Measurements from ENCODE around the gene SWAP70.
"Not testable (repeated sequence)": the region's sequence is repeated elsewhere in the genome, so short reads cannot be mapped to it uniquely, and the experiment has no call there.

Gene SWAP70

DNA sequence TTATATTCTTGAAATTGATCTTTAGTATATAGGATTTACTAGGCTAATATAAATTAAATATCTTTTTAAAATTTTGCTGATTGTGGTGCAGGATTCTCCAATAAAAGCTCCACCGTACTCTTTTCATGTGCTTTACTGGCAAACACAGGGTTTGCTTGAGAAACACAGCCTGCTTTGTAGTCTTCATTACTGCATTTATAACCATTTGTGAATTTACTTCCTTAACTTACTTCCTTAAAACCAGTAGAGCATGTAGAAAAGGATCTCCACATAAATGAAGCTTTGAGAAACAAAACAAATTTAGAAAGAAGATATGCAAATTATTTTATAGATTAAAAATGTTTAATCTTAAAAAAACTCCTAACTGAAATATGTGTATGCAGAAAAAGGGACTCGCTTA is 28.8 kb downstream of the SWAP70 start:
- no peak for DNase-seq

DNA sequence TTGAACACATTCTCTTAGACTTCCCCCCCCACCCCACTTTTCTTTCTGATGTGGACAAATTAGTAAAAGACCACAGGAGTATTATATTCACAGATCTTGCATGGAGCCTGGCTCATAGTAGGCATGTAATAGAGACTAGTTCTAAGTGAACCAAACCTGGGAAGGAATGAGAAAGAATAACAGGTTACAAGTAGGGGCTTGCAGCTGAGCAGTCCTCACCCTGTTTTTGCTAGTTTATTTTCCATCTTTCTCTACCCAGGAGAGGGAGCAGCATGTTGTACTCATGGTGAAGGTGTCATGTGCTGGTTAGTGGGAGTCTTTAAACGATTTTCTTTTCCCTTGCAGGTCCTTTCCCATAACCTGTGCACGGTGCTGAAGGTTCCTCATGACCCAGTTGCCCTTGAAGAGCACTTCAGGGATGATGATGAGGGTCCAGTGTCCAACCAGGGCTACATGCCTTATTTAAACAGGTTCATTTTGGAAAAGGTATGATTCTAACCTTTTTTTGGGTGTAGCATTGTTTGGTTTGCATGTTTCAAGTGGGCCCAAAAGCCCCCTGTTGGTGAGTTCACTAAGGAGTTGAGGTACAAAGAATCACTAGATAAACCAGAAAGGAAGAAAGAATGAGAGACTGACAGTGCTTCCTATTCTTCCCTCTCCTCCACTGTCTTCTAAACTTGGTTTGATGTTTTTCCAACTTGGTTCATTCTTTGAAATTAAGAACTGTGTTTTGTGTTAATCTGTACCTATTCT is 30.1 kb downstream of the SWAP70 start:
- no peak for DNase-seq

DNA sequence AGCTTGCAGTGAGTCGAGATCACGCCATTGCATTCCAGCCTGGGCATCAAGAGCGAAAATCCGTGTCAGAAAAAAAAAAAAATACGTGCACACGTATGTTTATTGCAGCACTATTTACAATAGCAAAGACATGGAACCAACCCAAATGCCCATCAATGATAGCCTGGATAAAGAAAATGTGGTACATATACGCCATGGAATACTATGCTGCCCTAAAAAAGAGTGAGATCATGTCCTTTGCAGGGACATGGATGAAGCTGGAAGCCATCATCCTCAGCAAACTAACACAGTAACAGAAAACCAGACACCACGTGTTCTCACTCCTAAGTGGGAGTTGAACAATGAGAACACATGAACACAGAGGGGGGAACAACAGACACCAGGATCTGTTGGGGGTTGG is 31.4 kb downstream of the SWAP70 start:
- DNase-seq = not testable (repeated sequence)

GRCh38 chr11:9697766-9698165 is 33.9 kb downstream of the SWAP70 start:
- DNase-seq = no peak

- DNase-seq = no peak
Measured at GRCh38 chr11:9700105-9700801, 36.4 kb downstream of the SWAP70 start.

DNA sequence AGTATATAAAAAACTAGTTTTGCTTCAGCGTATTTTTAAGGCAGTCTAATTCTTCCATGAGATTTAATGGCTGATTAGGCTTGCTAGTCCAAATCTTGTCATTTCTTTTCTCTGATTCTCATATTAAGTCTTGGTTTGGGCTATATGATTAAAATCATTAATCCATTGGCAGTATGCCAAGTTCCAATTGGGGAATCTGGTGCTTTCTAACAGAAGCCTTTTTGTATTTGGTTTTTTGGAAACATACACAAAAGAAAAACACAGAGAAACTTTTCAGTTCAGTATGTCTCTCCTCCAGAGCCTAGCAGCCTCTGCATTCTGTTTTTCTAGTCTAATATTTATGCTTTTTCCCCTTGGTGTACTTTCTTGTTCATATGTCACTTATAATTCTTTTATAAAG is 37.9 kb downstream of the SWAP70 start:
- no peak for DNase-seq

DNA sequence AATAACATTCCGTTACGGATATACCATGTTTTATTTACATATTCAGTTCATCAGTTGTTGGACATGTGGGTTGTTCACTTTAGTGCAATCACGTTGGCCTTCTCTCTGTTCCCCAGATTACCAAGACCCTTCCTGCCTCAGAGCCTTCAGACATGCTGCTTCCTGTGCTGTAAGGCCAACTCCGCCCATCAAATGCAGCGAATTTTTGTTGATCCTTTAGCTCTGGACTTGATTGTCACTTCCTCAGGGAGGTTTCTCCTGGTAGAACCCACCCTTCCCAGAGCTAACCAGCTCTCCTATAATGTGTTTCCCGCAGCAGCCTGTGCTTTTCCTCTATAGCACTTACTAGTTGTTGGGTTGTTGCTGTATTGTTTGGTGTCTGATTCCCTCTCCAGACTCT is 39.4 kb downstream of the SWAP70 start:
- no peak for DNase-seq

DNA sequence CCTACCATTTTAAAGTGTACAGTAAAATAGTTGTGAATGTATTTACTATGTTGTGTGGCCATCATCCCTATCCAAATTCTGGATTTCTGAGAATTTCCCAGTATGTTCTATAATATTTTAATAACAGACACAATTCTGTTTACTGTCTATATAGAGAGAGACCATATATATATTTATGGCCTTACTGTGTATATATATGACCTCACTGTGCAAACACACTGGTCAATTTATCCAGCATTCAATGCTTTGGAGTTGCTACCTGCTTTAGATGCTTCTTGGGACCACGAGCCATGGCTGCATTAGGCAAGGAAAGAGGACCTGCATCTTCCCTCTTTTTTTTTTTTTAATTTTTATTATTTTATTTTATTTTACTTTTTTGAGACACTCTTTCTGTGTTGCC is 40.2 kb downstream of the SWAP70 start:
- DNase-seq = no peak

- no peak for DNase-seq
Measured at GRCh38 chr11:9704620-9705019, 40.7 kb downstream of the SWAP70 start.

DNA sequence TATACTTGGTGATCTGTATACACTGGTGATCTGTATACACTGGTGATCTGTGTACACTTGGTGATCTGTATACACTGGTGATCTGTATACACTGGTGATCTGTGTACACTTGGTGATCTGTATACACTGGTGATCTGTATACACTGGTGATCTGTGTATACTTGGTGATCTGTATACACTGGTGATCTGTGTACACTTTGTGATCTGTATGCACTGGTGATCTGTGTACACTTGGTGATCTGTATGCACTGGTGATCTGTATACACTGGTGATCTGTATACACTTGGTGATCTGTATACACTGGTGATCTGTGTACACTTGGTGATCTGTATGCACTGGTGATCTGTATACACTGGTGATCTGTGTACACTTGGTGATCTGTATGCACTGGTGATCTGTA is 41.5 kb downstream of the SWAP70 start:
- not testable (repeated sequence) for DNase-seq

DNA sequence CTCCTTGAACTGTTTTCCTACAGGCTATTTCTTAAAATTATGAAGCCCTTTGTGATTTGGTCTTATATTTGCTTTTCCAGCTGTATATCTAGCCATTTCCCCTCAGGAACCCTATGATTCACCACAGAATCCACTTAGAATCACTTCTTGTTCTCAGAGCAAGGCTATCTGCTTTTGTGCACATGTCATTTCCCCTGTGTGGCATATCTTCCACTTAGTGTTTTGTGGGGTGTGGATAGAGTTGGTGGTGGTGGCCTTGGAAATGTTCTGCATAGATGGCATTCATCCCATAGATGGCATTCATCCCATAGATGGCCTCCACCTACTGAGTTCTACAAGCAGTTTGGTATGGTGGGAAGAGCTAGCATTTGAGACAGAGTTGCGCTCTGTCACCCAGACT is 44.7 kb downstream of the SWAP70 start:
- no peak for DNase-seq

DNA sequence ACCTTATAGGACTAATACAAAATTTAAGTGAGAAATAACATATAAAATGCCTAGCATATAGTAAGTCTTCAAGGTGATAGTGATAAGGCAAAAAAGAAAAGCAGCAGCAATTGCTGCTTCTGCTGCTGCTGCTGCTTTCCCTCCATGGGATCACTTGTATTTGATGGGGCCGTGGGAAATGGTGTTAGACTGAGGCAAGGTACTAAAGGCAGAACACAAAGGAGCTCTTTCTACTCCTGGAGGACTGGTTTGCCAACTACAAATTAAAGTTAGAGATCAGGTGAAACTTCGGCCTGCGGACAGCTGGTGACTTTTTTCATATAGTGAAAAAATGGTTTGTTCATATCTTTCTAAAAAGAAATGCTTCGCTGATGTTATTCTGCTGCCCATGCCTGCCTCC is 46.3 kb downstream of the SWAP70 start:
- no peak for DNase-seq

DNA sequence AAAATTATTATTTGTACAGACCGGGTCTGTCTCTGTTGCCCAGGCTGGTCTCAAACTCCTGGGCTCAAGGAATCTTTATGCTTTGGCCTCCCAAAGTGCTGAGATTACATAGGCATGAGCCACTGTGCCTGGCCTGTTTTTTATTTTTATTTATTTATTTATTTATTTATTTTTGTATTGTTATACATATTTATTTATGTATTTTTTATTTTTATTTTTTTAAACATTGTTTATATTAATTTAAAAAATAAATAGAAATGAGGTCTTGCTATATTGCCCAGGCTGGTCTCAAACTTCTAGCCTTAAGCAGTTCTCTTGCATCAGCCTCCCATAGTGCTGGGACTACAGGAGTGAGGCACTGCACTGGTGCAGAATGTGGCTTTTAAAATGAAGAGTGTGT is 47.0 kb downstream of the SWAP70 start:
- DNase-seq = no peak

- no peak for DNase-seq
Measured at GRCh38 chr11:9711454-9712307, 47.8 kb downstream of the SWAP70 start.

DNA sequence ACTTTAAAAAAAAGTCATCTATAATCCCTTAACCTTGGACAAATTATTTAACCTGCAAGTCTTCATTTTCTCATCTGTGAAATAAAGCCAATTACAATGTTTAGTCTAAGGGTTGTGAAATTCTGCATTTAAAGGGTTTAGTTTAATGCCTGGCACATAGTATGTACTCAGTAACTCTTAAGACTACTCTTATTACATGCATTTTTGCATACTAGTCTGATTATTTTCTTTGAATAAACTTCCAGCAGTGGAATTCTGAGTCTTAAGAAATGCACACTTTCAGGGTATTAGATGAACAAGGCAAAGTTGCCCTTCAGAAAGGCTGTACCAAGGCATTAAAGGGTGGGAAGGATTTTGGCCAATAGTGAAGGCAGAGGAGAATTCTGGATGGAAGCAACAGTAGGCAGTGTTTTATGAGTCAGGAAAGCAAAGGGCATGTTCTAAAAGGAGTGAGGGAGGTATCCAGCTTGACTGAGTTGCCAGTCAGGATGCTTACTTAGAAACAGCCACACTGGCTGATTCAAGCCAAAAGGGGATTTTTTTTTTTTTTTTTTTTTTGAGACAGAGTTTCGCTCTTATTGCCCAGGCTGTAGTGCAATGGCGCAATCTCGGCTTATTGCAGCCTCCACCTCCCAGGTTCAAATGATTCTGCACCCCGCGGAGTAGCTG is 50.5 kb downstream of the SWAP70 start:
- DNase-seq = no peak

- no peak for DNase-seq
Measured at GRCh38 chr11:9716275-9717039, 52.6 kb downstream of the SWAP70 start.

- DNase-seq = no peak
Measured at GRCh38 chr11:9717040-9717357, 53.1 kb downstream of the SWAP70 start.

GRCh38 chr11:9717719-9718118 is 53.8 kb downstream of the SWAP70 start:
- DNase-seq = no peak

GRCh38 chr11:9718147-9718546 is 54.3 kb downstream of the SWAP70 start:
- no peak for DNase-seq

DNA sequence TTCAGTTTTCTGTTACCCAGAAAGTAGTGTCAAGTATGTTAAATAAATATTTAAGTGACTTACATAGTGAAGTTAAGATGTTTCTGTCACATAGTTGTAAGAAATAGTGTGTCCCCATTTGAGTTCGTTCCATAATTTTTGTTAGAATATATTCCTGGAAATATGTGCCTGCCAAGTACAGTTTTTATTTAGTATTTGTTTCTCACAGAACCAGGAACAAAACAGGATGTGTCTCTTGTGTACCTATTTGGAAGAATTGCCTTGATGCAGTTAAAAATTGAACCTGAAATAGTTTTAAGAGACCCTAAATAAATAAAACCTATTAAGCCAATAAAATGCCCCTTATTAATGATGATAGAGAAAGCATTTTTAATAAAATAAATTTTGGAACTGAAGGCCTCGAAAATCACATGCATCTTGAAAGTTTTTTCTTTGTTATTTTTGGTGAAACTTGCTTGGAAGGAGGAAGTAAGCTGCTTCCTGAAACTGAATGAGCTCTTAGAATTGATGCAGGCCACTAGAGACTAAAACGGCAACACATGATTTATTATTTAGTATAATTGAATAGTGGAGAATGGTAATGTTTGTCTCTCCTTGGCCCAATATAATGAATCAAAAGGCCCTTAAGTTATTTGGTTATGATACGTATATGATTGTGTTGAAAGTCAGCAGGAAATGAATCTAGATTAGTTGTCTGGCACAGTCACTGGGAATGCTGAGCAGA is 55.9 kb downstream of the SWAP70 start:
- no peak for DNase-seq

DNA sequence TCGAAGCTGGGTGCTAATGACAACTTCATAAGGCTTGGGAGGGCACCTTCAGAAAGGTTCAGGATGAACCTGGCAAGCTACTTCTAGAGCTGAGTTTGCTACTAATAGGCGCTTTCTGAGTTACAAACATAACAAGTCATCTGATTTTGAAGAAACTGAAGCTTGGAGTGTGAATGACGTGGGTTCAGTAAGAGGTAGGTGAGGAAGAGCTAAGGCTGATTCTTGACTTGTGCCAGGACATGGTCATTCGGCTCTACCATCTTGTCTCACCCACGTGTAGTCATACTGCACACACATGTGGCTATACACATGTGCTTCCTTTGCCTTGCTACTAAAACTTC is 56.4 kb downstream of the SWAP70 start:
- DNase-seq = no peak

DNA sequence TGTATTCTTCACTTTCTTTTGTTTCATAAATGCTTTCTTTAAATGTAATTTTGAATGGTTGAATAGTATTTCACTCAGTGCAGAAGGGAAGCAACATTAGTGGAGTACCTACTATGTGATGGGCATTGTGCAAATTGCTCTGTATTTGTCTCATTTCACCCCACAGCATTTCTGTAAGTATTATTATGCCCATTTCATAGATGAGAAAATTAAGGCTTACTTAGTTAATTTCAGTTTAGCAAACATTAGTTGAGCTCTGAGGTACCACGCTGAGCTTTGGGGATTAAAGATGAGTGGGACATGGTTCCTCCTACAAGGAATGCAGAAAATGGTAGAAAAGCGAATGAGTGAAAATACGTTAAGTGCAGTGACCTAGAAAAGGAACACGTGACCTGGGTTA is 58.1 kb downstream of the SWAP70 start:
- DNase-seq = no peak
